Ureter (tissue), 1 donor: Measurements from ENCODE around the gene CNTNAP2. TPM values are rescaled to one million over a fixed set of nuclear protein-coding genes. Genes with fewer than 3 reads are reported as not detected.

ENCODE experiments used
- DNase-seq: peaks from one replicate; pipeline ENCODE4 v3.0.0-alpha.2; 2020; ENCODE audit warnings: low spot score
- total RNA-seq: library from RNA; stranded (reverse); gene quantifications from one replicate; pipeline ENCODE4 v1.2.4, GENCODE V29; 2023
- donor health status: DM: yes; HTN: yes; CAD: no.

The CNTNAP2 gene
- total RNA-seq, 1 donor from 2014 or later = 0.21 TPM

DNA sequence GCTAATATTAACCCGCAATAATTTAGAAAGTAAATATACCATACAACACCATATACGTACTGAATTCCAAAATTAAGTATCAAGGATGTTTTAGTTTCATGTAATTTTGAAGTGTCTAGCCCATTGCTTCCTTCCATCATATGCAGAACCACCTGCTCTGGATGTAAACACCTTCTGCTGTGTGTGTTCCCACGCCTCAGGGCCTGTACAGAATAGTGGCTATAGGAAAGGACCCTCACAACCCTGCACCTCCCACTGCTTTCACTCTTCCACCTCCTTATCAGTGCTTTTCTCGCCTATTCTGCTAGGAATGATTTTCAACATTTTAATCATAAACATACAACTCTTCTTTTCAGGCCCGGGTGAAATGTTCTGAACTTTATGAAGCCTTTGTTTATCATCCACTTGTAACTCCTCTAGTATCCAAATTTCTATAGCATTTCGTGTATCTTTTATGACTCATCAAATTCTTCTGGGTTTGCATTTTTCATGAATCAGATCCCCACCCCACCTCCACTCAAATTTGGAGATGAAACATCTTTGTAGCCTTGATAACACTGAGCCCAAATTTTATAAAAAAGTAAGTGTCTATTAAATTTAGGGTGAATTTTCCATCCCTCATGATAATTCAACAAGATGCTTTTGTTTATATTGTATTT lies 1367.2 kb downstream of the CNTNAP2 start:
- DNase-seq = no peak

DNA sequence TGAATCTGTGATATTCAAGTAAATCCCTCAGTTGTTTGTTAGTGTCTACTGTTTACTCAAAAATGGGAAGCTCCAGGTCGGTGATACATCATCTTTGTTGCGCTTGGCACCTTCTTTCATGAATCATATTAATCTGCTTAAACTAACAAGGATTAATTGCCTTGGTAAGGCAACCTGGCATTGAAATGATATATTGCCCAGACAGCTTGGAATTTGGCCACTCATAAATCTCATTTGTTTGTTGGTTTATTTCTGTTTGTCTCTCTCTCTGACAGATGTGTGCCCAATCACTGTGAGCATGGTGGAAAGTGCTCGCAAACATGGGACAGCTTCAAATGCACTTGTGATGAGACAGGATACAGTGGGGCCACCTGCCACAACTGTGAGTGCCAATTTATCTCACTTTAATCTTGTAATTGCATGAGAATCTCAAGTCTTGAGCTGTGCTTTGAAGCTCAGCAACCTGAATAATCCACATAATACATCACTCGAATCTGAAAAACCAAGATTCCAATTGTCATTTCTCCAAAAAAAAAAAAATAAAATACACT lies 1369.1 kb downstream of the CNTNAP2 start:
- no peak for DNase-seq

DNA sequence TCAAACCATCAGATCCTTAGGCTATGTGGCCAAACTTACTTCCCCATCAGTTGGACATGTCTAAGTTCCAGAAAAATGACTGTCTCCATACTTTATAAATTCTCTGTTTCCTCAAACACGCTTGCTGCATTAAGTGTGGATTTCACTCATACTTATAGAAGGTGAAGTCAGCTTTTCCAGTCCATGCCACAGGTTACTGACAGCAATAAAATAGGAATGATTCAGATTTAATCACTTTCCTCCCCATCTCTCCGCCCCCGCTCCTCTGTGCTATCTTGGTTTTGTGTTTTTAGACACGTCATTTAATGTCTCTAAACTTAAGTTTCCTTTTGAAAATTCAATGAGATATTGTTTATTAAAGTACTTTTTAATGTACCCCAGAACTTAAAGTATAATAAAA lies 1376.0 kb downstream of the CNTNAP2 start:
- no peak for DNase-seq

DNA sequence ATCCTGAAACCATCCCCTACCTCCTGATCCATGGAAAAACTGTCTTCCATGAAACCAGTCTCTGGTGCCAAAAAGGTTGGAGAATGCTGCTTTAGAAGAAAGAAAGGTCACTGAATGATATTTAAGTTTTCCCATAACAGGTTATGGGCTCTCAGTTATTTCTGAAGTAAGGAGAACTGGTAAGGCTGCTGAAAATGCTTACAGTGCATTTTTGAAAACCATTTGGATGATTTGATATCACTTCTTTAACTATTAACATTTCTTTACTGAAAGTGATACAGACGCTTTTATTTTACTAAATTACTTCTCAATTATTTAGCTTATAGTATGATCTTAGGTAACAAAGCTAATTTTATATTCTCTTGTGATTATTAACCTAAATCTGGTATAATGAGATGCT lies 1379.6 kb downstream of the CNTNAP2 start:
- no peak for DNase-seq

DNA sequence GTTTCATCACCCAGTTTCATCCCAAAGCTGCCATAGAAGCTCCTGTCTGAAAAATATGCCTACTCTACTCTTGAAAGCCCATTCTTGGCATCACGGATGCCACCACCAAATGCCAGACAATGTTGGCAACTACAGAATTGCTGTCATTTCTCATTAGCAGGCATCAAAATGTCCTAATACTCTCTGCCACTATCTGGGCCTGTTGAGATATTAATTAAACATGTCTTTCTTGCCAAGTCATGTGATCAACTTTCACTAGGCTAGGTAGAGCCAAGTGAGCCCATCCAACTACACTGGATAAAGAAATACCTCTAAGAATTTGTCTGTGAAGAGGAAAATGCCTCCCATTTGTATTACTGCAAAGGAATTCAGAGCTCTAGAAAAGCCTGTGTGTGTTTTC lies 1380.6 kb downstream of the CNTNAP2 start:
- DNase-seq = no peak

DNA sequence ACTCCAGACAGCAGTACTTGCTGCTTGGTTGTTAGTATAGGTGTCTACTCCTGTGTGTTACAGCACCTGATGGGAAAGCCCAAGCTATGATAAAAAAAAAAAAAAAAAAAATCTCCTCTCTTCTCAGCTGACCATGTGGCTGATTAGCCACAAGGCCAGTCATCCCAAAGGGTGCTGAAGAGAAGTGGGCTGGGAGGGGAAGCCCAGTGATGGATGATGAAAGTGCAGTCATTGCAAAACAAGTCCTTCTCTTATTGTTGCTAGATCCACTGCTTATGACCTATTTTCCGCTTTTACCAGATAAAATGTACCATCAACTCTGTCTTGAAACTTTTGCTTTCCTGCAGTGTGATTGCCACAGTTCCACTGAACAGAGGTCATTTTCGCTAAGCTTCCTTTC lies 1381.5 kb downstream of the CNTNAP2 start:
- no peak for DNase-seq

DNA sequence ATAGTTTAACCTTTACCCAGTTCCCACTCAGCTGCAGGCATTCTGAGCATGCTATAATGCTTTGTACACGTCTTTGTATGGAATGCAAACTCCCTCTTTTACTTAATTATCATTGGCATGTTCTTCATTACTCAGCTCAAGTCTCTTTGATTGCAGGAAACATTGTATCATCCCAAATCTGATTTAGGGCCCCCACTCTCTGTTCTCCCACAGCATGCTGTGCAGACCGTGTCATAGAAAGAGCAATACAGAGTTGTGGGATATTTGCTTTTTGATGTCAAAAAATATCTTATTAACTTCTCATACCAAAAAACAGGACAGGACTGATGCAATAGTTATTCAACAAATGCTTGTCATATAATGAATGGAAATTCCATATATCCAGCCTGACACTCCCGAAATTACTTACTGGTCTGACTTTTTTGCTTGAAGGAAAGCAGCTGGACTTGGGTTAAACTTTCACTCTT lies 1392.5 kb downstream of the CNTNAP2 start:
- DNase-seq = no peak

DNA sequence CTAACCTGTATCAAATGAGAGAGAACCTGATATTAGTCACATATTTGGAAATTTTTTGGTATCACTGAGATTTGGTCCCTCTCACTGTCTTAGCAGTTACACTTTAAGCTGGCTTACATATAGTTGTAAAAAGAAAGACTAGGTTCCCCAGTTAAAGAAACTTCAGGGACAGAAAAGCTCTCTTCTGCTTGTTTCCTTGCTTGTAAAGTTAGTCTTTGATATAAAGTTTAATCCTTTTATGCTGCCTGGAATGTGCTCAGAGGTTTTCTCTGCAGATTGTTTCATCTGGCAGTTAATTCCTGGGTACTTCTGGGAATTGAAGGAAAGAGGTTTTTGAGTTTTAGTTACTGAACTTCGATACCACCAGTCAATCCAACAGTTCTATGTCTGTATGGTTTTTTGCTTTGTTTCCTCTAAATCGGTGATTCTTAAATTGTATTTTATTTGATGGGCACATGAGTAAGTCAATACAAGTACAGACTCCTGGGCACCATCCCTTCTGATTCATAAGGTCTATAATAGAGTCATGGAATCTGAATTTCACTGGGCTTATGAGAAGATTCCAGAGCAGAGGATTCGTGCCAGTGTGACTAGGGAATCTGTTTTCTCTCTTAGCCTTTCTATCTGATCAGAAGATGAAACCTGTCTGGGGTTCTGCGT lies 1393.1 kb downstream of the CNTNAP2 start:
- no peak for DNase-seq

DNA sequence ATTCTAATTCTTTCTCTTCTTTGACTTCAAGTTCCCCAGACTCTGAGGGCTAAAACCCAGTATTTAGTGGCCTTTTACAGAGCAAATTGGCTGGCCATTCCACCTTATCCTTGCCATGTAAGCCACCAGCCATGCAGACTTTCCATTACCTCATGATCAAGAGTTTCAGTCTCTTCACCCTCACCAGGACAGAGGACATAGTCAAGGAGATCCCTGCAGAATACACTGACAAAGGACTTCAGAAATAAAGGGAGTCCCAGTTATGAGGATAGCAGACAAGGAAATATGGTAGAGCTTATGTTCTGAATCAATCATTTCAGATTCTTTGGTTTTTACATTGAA lies 1393.6 kb downstream of the CNTNAP2 start:
- no peak for DNase-seq

DNA sequence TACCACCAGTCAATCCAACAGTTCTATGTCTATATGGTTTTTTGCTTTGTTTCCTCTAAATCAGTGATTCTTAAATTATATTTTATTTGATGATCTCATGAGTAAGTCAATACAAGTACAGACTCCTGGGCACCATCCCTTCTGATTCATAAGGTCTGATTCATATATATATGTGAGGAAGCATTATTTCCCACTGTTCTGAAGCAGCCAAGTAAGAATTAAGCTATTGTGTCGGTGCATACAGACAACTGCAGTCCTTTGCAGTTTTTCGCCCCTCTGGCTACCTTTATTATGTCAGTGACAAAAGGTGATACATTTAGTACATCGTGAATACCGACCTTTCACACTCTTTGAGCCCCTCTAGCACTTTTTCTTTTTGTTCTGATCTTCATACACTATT lies 1394.3 kb downstream of the CNTNAP2 start:
- DNase-seq = no peak

DNA sequence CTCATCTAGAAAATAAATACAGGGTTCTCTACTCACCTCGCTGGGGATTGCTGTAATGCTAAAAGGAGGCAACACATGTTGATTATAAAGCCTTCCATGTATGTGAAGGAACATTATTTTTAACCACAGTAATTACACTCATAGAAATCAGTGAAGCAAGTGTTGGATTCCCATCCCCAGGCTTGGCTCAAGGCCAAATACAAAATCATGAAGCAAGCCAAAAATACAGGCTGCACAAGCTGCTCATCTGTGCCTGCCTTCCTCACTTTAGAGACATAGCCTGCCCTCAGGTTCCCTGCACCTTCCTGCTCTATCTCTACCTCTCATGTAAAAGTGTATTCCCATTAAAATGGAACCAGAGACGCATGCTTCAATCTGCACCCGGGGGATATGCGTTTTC lies 1396.8 kb downstream of the CNTNAP2 start:
- no peak for DNase-seq

DNA sequence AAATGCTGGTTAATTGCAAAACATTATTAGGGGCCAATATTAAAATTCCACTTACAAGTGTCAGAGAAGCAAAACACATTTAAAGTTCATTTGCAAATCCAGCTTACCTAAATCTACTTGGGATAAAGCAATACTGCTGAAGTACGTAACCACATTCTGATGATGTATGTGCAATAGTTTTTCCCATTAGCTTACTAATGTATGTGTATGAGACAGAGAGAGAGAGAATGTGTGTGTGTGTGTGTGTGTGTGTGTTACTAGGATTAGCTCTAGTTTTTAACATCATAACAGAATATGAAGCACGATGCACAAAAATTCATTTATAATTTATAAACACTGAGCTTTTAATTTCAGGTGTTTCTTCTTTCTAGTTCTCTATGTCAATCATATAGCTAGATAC lies 1399.8 kb downstream of the CNTNAP2 start:
- no peak for DNase-seq

DNA sequence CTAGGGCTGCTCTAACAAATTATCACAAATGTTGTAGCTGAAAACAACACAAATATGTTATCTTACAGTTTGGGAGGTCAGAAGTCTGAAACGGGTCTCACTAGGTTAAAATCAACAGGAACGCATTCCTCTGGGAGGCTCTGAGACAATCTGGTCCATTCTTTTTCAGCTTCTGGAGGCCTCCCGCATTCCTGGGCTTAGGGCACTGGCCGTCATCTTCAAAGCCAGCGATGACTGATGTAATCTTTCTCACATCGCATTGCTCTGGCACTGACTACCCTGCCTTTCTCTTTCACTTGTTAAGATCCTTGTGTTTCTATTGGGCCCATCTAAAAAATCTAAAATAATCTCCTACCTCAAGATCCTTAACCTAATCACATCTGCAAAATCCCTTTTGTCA lies 1402.5 kb downstream of the CNTNAP2 start:
- DNase-seq = no peak

DNA sequence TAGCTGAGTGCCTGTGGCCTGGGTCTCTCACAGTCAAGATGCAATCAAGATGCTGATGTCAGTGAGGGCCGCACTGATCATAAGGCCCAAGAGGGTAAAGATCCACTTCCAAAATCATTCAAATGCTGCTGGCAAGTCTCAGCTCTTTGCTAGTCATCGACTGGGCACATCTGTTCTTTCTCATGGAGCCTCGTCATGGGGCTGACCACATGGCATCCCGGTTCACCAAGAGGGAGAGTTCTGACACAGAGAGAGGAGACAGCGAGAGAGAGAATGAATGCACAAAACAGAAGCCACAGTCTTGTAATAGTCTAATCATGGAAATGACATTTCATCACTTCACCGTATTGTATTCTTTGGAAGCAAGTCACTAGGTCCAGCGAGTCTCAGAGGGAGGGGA lies 1406.5 kb downstream of the CNTNAP2 start:
- DNase-seq = no peak

DNA sequence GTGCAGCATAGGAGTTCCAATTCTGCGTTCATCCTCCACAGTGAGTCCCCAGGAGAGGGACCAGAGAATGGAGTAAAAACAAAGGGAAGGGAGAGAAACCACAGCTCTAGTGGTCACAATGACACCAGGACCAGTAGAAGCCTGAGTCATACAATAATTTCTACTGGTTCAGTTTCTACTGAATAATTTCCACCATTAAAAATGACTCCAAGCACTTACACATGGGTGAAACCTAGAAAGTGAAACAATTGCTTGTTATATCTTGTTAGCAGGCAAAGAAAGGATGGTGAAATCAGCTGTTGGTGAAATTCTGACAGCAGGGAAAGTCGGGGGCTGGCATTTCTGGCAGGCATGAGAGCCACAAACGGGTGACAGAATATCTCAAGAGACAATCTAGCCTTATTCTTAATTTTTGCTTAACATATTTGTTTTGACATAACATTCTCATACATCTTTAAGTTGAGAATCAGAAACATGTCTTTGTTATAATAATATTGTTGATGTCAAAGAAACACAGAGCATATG lies 1408.2 kb downstream of the CNTNAP2 start:
- DNase-seq = no peak

DNA sequence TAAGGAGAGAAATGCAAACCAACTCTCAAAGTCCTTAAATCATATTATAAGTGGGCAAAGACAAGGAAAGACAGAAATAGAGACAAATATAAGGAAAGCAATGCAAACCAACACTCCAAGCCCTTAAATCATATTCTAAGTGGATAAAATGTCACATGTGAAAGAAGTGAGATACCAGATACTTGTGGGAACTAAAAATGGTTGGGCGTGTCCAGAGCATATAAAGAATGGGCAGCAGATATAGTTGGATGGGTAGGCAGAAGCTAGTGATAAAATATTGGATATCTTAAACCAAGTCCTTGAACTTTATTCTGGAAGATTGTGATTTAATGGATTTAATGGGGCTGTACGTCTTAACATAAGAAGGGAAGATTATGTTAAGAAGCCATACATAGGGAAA lies 1408.7 kb downstream of the CNTNAP2 start:
- DNase-seq = no peak

DNA sequence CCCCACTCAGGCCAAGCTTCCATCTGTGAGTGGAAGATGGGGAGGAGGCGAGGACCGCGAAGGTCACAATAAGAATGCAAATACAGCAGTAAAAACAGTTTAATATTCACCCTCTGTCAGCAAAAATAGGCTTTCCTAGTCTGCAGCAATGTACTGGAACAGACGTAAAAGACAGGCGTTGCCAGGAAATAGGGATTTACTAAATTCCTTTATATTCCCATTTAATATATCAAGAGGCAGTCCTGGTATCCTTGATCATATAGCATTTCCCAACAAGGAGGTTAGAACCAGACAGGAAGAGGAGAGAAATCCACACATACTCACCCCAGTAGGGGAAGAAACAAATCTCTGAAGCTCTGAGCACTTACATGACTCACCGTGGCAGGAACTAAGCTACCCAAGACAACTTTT lies 1419.1 kb downstream of the CNTNAP2 start:
- DNase-seq = no peak

DNA sequence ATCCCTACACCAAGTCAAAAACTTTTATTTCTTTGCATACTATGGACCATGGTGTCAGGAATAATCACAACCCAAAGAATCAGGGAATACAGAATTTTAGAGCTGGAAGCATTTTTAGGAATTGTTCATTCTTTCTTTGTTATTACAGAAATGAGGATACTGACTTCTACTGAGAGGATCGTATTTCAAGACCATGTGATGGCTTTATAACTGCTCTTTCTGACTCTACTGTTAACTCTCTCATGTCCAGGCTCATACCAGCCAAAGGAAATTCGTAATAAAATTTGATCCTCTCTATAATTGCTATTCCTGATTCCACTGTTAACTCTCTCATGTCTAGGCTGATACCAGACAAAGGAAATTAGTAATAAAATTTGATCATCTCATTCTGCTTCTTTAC lies 1423.1 kb downstream of the CNTNAP2 start:
- DNase-seq = no peak

DNA sequence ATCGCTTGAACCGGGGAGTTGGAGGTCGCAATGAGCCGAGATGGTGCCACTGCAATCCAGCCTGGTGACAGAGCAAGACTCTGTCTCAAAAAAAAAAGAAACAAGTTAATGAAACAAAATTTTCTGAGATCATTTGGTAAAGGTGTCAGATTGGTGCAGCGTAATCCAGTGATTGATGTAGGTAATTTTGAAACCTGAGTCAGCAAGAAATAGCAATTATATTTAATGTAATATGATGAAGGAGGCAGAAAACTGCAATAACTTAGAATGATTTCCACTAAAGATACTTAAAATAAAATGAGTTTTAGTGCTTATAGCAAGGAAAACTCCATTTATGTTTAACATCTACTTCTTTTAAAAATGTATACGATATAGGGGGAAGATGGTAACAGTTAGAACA lies 1424.1 kb downstream of the CNTNAP2 start:
- no peak for DNase-seq

DNA sequence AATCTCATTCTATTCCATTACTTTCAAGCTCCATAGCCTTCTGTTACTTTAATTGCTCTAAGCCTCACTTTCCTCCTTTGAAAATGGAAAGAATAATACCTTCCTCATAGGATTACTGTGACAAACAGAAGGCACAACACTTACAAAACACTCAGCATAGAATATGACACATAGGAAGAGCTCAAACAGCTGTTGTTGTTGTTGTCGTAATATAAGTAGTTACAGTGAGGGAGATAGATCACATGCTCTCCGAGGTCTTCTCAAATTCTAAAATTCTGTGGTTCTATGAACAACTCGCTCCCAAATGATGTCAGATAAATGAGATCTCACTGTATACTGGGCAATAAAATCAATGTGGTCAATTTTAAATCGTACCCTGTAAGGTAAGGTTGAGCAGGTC lies 1424.7 kb downstream of the CNTNAP2 start:
- no peak for DNase-seq

DNA sequence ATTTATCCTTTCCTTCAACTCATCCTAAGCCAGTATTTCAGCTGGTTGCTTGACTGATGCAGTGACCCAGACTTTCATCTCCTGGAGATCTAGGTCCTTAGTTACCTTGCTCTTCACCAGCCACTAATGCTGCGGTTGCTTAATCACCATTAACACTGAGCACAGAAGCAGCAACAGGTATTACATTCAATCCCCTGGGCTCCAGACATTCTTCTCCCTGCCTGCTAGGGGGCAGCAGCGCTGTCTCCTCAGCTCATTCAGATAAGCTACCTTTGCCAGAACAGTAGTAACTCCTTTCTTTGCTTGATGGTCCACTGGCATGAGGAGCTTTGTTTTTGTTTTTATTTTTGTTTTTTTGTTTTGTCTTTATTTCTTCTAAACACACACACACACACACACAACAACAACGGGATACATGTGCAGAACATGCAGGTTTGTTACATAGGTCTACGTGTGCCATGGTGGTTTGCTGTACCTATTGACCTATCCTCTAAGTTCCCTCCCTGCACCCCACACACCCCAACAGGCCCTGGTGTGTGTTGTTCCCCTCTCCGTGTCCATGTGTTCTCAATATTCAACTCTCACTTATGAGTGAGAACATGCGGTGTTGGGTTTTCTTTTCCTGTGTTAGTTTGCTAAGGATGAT lies 1430.8 kb downstream of the CNTNAP2 start:
- DNase-seq = no peak

DNA sequence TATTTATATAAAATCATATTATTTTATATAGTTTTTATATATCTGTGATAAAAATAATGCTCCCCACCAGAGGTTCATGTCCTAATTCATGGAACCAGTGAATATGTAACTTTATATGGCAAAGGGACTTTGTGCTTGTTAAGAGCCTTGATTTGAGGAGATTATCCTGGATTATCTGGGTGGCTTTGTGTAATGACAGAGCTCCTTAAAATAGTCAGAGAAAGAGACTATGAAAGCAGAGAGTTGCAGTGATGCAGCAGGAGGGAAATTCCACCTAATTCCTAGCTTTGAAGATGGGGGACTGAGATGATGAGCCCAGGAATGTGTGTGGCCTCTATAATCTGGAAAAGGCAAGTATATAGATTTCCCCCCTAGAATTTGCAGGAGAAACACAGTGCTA lies 1439.7 kb downstream of the CNTNAP2 start:
- DNase-seq = no peak

DNA sequence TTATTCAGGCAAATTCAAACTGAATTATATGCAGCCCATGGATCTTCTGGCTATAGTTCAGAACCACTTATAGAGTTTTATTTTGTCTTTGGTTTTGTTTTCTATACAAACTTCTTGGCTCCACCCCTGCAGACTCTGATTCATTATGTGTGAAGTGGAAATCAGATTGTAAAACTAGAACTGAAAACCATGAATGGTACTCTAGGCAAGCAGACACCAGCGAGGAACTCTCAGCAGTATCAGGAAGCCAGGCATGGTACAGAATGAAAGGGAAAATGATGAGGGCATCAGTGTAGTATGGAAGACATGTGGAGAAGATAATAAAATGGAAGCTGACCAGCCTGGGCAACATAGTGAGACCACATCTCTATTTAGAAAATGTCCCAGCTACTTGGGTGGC lies 1447.1 kb downstream of the CNTNAP2 start:
- no peak for DNase-seq
